Activated B cell treated with CpG ODN at 0.5 μM for 24 hours (primary cell): ENCODE results near the gene PLA2G12A. TPM values are rescaled to one million over a fixed set of nuclear protein-coding genes. Genes with fewer than 3 reads are reported as not detected.

Source experiments
- ATAC-seq: fragments of 200-7000 bp; cut with Tn5 transposase; one replicate; pipeline ENCODE4 v1.10.0; 2021; ENCODE audit warnings: low read depth, mild to moderate bottlenecking, moderate library complexity
- CTCF ChIA-PET: fragments of 350-600 bp; sonication (Branson Sonifier 250); formaldehyde crosslinking; loops from one replicate; lab custom pipeline; 2021; ENCODE audit warnings: antibody characterized with exemption; lab: Charles Lee
- POLR2A ChIA-PET: fragments of 350-600 bp; sonication (Branson Sonifier 250); formaldehyde crosslinking; loops from one replicate; lab custom pipeline; 2021; ENCODE audit warnings: antibody characterized with exemption; lab: Charles Lee
- DNase-seq: peaks from one replicate; pipeline ENCODE4 v3.0.0; 2022
- H3K27ac Mint-ChIP-seq: one replicate; pipeline ENCODE4 v1.8.0; 2020; ENCODE audit warnings: mixed read lengths
- H3K27me3 Mint-ChIP-seq: one replicate; pipeline ENCODE4 v1.8.0; 2021; ENCODE audit warnings: mixed read lengths
- H3K36me3 Mint-ChIP-seq: one replicate; pipeline ENCODE4 v1.8.0; 2021; ENCODE audit warnings: low read depth, mixed read lengths
- H3K4me1 Mint-ChIP-seq: one replicate; pipeline ENCODE4 v1.8.0; 2021; ENCODE audit warnings: mixed read lengths
- H3K4me3 Mint-ChIP-seq: one replicate; pipeline ENCODE4 v1.8.0; 2020; ENCODE audit warnings: mild to moderate bottlenecking, mixed read lengths
- H3K9me3 Mint-ChIP-seq: one replicate; pipeline ENCODE4 v1.8.0; 2020; ENCODE audit warnings: mixed read lengths
- intact Hi-C: fragments of 100-400 bp; cut with micrococcal nuclease; formaldehyde crosslinking; loops from one replicate; pipeline ENCODE4 v1.15.1; 2024
- total RNA-seq: library from RNA; stranded (reverse); gene quantifications from 2 replicates; pipeline ENCODE4 v1.2.3, GENCODE V29; 2022
- TF ChIP-seq, protein P1 (sequence below): fragments of 200-600 bp; IDR thresholded peaks from one replicate; pipeline ENCODE4 v1.8.0; 2022; ENCODE audit warnings: antibody characterized with exemption, mild to moderate bottlenecking

Gene PLA2G12A
- total RNA-seq, 1 donor from 2014 or later = 9.6 TPM

DNA sequence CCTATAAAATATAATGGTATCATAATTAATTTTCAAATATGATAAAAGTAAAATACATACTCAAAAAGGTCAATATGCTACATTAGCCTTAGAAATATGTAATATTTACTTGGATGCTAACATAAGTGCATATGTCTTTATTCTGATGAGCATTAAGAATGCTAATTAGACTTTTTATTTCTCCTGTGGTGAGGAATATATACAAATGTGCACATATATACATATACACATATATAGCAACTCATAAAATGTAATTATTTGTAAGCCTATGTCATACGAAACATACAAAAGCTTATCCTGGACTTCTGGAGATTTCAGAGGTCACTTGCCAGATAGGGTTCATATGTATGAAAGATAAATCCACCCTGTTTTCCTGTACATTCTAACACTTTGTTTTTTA, 11.1 kb downstream of the PLA2G12A start:
- H3K9me3 Mint-ChIP-seq = no peaks in the 10 kb centered on the region
- peaks cover 18% of the 10 kb centered on the region for H3K36me3 Mint-ChIP-seq
- intact Hi-C loops = no loop called here
- DNase-seq = no peak
- H3K4me1 Mint-ChIP-seq = peaks cover 14% of the 10 kb centered on the region
- ChIA-PET CTCF (no interaction called here), POLR2A (no interaction called here)
- TF ChIP-seq, protein P1, sequence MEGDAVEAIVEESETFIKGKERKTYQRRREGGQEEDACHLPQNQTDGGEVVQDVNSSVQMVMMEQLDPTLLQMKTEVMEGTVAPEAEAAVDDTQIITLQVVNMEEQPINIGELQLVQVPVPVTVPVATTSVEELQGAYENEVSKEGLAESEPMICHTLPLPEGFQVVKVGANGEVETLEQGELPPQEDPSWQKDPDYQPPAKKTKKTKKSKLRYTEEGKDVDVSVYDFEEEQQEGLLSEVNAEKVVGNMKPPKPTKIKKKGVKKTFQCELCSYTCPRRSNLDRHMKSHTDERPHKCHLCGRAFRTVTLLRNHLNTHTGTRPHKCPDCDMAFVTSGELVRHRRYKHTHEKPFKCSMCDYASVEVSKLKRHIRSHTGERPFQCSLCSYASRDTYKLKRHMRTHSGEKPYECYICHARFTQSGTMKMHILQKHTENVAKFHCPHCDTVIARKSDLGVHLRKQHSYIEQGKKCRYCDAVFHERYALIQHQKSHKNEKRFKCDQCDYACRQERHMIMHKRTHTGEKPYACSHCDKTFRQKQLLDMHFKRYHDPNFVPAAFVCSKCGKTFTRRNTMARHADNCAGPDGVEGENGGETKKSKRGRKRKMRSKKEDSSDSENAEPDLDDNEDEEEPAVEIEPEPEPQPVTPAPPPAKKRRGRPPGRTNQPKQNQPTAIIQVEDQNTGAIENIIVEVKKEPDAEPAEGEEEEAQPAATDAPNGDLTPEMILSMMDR = no peak
- no peak for ATAC-seq
- no peaks in the 10 kb centered on the region for H3K27me3 Mint-ChIP-seq
- H3K4me3 Mint-ChIP-seq = no peak overlapping the region
- H3K27ac Mint-ChIP-seq = no peak overlapping the region

GRCh38 chr4:109713500-109713899, 16.4 kb downstream of the PLA2G12A start:
- no peaks in the 10 kb centered on the region for H3K9me3 Mint-ChIP-seq
- no peak overlapping the region for H3K4me3 Mint-ChIP-seq
- TF ChIP-seq, protein P1 = no peak
- CTCF ChIA-PET = no interaction called here
- POLR2A ChIA-PET = no interaction called here
- DNase-seq = no peak
- no peaks in the 10 kb centered on the region for H3K4me1 Mint-ChIP-seq
- no peaks in the 10 kb centered on the region for H3K27me3 Mint-ChIP-seq
- intact Hi-C loops = no loop called here
- peaks cover 33% of the 10 kb centered on the region for H3K36me3 Mint-ChIP-seq
- no peak overlapping the region for H3K27ac Mint-ChIP-seq
- no peak for ATAC-seq

DNA sequence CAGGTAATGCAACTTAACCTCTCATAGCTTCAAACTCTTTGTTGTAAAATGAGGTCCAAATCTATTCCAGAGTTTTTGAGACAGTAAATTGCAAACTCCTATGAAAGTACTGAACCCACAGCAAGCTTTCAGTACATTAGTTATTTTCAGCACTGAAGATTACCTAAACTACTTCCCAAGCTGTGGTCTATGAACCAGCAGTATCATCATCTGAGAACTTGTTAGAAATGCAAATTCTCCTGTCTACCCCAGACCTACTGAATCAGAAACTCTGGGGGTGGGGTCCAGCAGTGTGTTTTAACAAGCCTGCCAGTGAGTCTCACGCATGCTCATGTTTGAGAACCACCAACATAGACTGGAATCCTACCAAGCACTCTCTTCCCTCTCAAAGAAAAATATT, 20.9 kb downstream of the PLA2G12A start:
- intact Hi-C loops = no loop called here
- no peak overlapping the region for H3K27ac Mint-ChIP-seq
- DNase-seq (no peak), ATAC-seq (no peak)
- ChIA-PET POLR2A (no interaction called here), CTCF (no interaction called here)
- TF ChIP-seq, protein P1 = no peak
- peaks cover 3% of the 10 kb centered on the region for H3K4me1 Mint-ChIP-seq
- no peaks in the 10 kb centered on the region for H3K27me3 Mint-ChIP-seq
- no peaks in the 10 kb centered on the region for H3K9me3 Mint-ChIP-seq
- peaks cover 15% of the 10 kb centered on the region for H3K36me3 Mint-ChIP-seq
- H3K4me3 Mint-ChIP-seq = no peak overlapping the region

- CTCF ChIA-PET = no interaction called here
- Mint-ChIP-seq H3K4me3 (no peak overlapping the region), H3K9me3 (no peaks in the 10 kb centered on the region), H3K27ac (no peak overlapping the region), H3K36me3 (peaks cover 15% of the 10 kb centered on the region), H3K4me1 (peaks cover 5% of the 10 kb centered on the region), H3K27me3 (no peaks in the 10 kb centered on the region)
- DNase-seq (no peak), ATAC-seq (no peak)
- TF ChIP-seq, protein P1 = no peak
- intact Hi-C loops = no loop called here
- POLR2A ChIA-PET = no interaction called here
These were observed 21.4 kb downstream of the PLA2G12A start for GRCh38 chr4:109708435-109708834.

DNA sequence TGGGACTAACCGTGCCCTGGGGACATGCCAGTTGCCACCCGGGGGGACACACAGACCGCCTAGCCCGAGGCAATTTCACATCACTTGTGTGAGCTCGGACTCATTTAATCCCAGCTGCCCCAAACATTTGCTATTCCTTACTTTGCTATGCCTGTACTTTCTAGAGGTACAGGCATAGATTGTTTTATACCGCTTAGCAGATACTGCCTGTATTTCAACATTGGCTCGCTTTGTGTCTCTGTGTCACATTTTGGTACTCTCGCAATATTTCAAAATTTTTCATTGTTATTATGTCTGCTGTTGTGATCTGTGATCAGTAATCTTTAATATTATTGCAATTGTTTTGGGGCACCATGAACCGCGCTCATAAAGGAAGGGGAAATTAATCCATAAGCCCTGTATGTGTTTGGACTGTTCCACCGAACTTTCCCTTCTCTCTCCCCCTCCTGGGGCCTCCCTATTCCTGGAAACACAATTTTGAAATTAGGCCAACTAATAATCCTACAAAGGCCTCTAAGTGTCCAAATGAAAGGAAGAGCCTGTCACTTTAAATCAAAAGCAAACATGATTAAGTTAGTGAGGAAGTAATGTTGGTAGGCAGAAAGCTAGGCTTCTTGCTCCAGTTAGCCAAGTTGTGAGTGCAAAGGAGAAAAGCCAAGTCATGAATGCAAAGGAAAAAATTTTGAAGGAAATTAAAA, 26.1 kb downstream of the PLA2G12A start:
- CTCF ChIA-PET = interaction anchor here (1.0 to 2.0 kb wide), 3 partner anchors 20 to 270 kb away, joined by 3 to 7 read pairs (median 5); partner anchors contain the start of genes PLA2G12A and SEC24B
- H3K9me3 Mint-ChIP-seq = no peaks in the 10 kb centered on the region
- DNase-seq (no peak), ATAC-seq (no peak)
- H3K27me3 Mint-ChIP-seq = no peaks in the 10 kb centered on the region
- H3K36me3 Mint-ChIP-seq = no peaks in the 10 kb centered on the region
- peak overlapping the region; percentile 93 for H3K4me3 Mint-ChIP-seq
- peaks cover 20% of the 10 kb centered on the region for H3K4me1 Mint-ChIP-seq
- POLR2A ChIA-PET = interaction anchor here (1.3 to 3.1 kb wide), 3 partner anchors 144 to 271 kb away, joined by 3 to 17 read pairs (median 7); partner anchors contain the start of genes MCUB and SEC24B
- intact Hi-C loops = loop anchor here (1.0 to 5.0 kb wide), 8 partner anchors 25 to 288 kb away; partner anchors contain the start of genes GAR1 and SEC24B
- no peak overlapping the region for H3K27ac Mint-ChIP-seq
- TF ChIP-seq, protein P1 = no peak
